K562 (cell line): Measurements from ENCODE around the gene SNX1. TPM values are rescaled to one million over a fixed set of nuclear protein-coding genes. Genes with fewer than 3 reads are reported as not detected.

Experiments used
- ATAC-seq: fragments of 200-7000 bp; cut with Tn5 transposase; 3 replicates; pipeline ENCODE4 v1.9.1; 2020; ENCODE audit warnings: moderate library complexity
- BruUV-seq: library from RNA; stranded (reverse); fragments of 400-500 nt; replicated peaks from 2 replicates; lab custom pipeline; 2021; lab: Mats Ljungman, UMichigan
- CTCF ChIA-PET: fragments of 300-600 bp; formaldehyde crosslinking; extraction: SDS; loops from one replicate; lab custom pipeline; 2021; ENCODE audit warnings: low intra/inter-chr PET ratio; lab: Yijun Ruan, JAX
- POLR2A ChIA-PET: fragments of 300-600, 350-650 bp; sonication (Branson Sonifier 250); formaldehyde crosslinking; extraction: SDS; loops from one replicate; lab custom pipeline; 2021; ENCODE audit warnings: antibody characterized with exemption, inconsistent platforms; lab: Yijun Ruan, JAX
- DNase-seq, 4 experiments: peaks; one replicate each; pipeline versions ENCODE4 v3.0.0 to v3.0.0-alpha.2; 2011 to 2018; ENCODE audit warnings: low spot score in 3 of 4, mixed read lengths in 3 of 4; ENCODE audit errors: extremely low read depth in 1 of 4
- FAIRE-seq: peaks from 2 replicates; lab custom pipeline; 2011; peaks lifted over from hg19 to GRCh38; lab: Jason Lieb, UNC
- H2AFZ ChIP-seq: 2 replicates; pipeline ENCODE4 v1.6.0; 2011; ENCODE audit warnings: low read depth, low read length, control low read depth, inconsistent platforms
- H3K27ac ChIP-seq: fragments of 200-600 bp; 3 replicates; pipeline ENCODE4 v1.8.0; 2011; ENCODE audit warnings: low read depth, mild to moderate bottlenecking, control low read depth, inconsistent platforms, low read length, moderate library complexity, mixed read lengths; ENCODE audit errors: extremely low read depth
- H3K27me3 ChIP-seq, 2 experiments: fragments of 300-600 bp in 1 of 2; 2 replicates in 1 of 2; 3 replicates in 1 of 2; pipeline versions ENCODE4 v1.6.0 to v1.8.0; 2011; ENCODE audit warnings: inconsistent platforms in 2 of 2, low read length in 2 of 2, mild to moderate bottlenecking in 1 of 2, mixed read lengths in 1 of 2, moderate library complexity in 1 of 2; ENCODE audit not compliant: control insufficient read depth in 2 of 2, insufficient read depth in 2 of 2
- H3K36me3 ChIP-seq: fragments of 300-600 bp; 3 replicates; pipeline ENCODE4 v1.8.0; 2011; ENCODE audit warnings: mild to moderate bottlenecking, low read length, inconsistent platforms; ENCODE audit not compliant: control insufficient read depth, insufficient read depth
- H3K4me1 ChIP-seq, 2 experiments: fragments of 200-600 bp in 1 of 2; replicated peaks in 1 of 2; 2 replicates in 1 of 2; 3 replicates in 1 of 2; pipeline versions ENCODE4 v1.5.1 to v1.8.0; 2011; ENCODE audit warnings: inconsistent platforms in 2 of 2, low read length in 2 of 2, mild to moderate bottlenecking in 1 of 2, mixed read lengths in 1 of 2, moderate library complexity in 1 of 2; ENCODE audit not compliant: control insufficient read depth in 2 of 2, insufficient read depth in 2 of 2
- H3K4me2 ChIP-seq: 2 replicates; pipeline ENCODE4 v1.6.1; 2011; ENCODE audit warnings: low read length, control low read depth, inconsistent platforms, mixed read lengths; ENCODE audit not compliant: insufficient read depth
- H3K4me3 ChIP-seq: fragments of 200-600 bp; sonication (generic), shearing (Covaris generic); 2 replicates; pipeline ENCODE4 v1.5.1; 2016; ENCODE audit warnings: control low read depth, inconsistent platforms
- H3K79me2 ChIP-seq: fragments of 200-600 bp; 3 replicates; pipeline ENCODE4 v1.8.0; 2011; ENCODE audit warnings: low read length, inconsistent platforms; ENCODE audit not compliant: control insufficient read depth, insufficient read depth
- H3K9ac ChIP-seq, 2 experiments: 2 replicates each; pipeline versions ENCODE4 v1.6.0 to v1.6.1; 2011; ENCODE audit warnings: low read depth in 2 of 2, low read length in 2 of 2, control low read depth in 1 of 2, inconsistent platforms in 1 of 2, mild to moderate bottlenecking in 1 of 2, mixed read lengths in 1 of 2; ENCODE audit not compliant: insufficient read depth in 1 of 2
- H3K9me1 ChIP-seq: one replicate; pipeline ENCODE4 v1.6.0; 2011; ENCODE audit warnings: inconsistent platforms, mild to moderate bottlenecking, low read length, moderate library complexity; ENCODE audit not compliant: control insufficient read depth, insufficient read depth
- H3K9me3 ChIP-seq: replicated peaks from 2 replicates; pipeline ENCODE4 v1.5.1; 2011; ENCODE audit warnings: low read depth, low read length, inconsistent platforms; ENCODE audit not compliant: control insufficient read depth, insufficient read depth
- H4K20me1 ChIP-seq: replicated peaks from 2 replicates; pipeline ENCODE4 v1.6.1; 2011; ENCODE audit warnings: low read length, inconsistent platforms, mixed read lengths; ENCODE audit not compliant: control insufficient read depth, insufficient read depth
- ARNT ChIP-seq, 2 experiments: fragments of 450-650 bp; IDR thresholded peaks; 2 replicates each; pipeline ENCODE4 v1.6.1; 2016; ENCODE audit warnings: mild to moderate bottlenecking in 1 of 2
- ETV6 ChIP-seq, 3 experiments: fragments of 150-350 bp in 1 of 3; sonication (generic) in 1 of 3; formaldehyde crosslinking in 1 of 3; IDR thresholded peaks; 2 replicates each; pipeline versions ENCODE4 v1.6.1 to v1.8.0; 2014 to 2022; ENCODE audit warnings: borderline replicate concordance in 2 of 3, low read depth in 2 of 3, antibody characterized with exemption in 1 of 3, low read length in 1 of 3, mild to moderate bottlenecking in 1 of 3, missing genetic modification reagents in 1 of 3
- RBFOX2 ChIP-seq: fragments of 200-400 bp; formaldehyde crosslinking; IDR thresholded peaks from 2 replicates; pipeline ENCODE4 v1.6.1; 2017; ENCODE audit warnings: low read depth, mild to moderate bottlenecking, low read length, moderate library complexity
- RBM17 ChIP-seq: fragments of 200-400 bp; formaldehyde crosslinking; IDR thresholded peaks from 2 replicates; pipeline ENCODE4 v1.6.1; 2017; ENCODE audit warnings: low read depth, mild to moderate bottlenecking, low read length, borderline replicate concordance
- WGBS: fragments of 100-300 bp; shearing (Covaris generic); methylation state at CpG from one replicate; pipeline ENCODE4 v1.1.6; 2016; ENCODE audit warnings: low coverage, mixed read lengths; ENCODE audit not compliant: insufficient coverage; ENCODE audit errors: missing lambda C conversion rate; 5-methylcytosine and 5-hydroxymethylcytosine counted together
- in situ Hi-C: fragments of 300-500 bp; cut with MboI; formaldehyde crosslinking; loops from 4 replicates; pipeline ENCODE4 v1.15.0; 2018; ENCODE audit warnings: inconsistent platforms, mixed read lengths
- intact Hi-C: fragments of 100-400 bp; cut with micrococcal nuclease; formaldehyde crosslinking; loops from 2 replicates; pipeline ENCODE4 v1.14.2; 2022
- polyA plus RNA-seq, 8 experiments: library from polyadenylated mRNA; depleted of rRNA in 4 of 8; stranded (reverse) in 5 of 8; unstranded in 3 of 8; fragments of >200 nt; fragmentation: Nextera tagmentation in 2 of 8; fragmentation: Illumina TruSeq in 1 of 8; extraction: Ambion mirVana in 2 of 8; extraction: Trizol in 1 of 8; gene quantifications; 2 replicates each; pipeline versions ENCODE4 v1.2.1 to v1.2.3, GENCODE V29; 2011 to 2014; ENCODE audit warnings: inconsistent platforms in 1 of 8, missing spikeins in 1 of 8
- total RNA-seq, 7 experiments: library from RNA; depleted of rRNA in 6 of 7; stranded (reverse); fragments of >200 nt in 6 of 7; fragmentation: Illumina TruSeq in 2 of 7; extraction: Trizol in 2 of 7; gene quantifications; 2 replicates each; pipeline versions ENCODE4 v1.2.1 to v1.2.3, GENCODE V29; 2011 to 2021; ENCODE audit warnings: low replicate concordance in 1 of 7
- TF ChIP-seq, protein P1 (sequence below): fragments of 250-450 bp; sonication (Bioruptor Pico); IDR thresholded peaks from 2 replicates; pipeline ENCODE4 v1.4.0; 2020

The SNX1 gene
- total and polyA plus RNA-seq, 9 of the 15 experiments (the other 6 are each of a cell fraction or from before 2014, with no cell fraction given), result 11.0 to 105 (median 59.9) TPM

DNA sequence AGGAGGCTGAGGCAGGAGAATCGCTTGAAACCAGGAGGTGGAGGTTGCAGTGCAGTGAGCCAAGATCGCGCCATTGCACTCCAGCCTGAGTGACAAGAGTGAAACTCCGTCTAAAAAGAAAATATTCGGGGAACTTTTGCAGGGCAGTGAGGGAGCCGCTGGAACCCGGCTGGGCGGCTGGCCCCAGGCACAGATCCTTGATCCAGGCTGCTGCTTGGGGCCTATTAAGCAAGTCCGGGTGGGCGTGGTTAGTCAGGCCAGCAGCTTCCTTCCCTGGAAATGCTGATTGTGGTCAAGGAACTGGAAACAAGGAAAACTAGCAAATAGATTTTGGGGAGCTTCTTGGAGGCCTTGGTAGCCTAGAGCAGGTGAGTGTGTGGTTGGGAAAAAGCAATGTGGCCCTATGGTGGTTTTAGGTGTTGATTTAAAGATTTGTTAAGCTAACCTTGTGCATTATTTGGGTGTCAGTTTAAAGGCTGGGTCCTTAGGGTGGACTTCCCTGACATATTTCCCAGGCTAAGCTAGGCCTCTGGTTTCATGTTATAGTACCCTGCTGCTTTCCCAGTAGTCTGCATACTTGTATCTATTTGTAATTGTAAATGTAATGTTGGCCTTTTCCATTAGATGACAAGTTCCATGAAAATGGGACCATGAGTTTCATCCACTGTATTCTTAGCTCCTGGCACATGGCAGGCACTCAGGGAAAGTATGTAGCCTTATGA is 38.0 kb downstream of the SNX1 start:
- ATAC-seq (no peak), FAIRE-seq (no peak), DNase-seq (no peak)
- Histone ChIP-seq H3K79me2 (no peaks in the 10 kb centered on the region), H3K9me3 (no peaks in the 10 kb centered on the region), H3K4me2 (no peak overlapping the region), H3K4me3 (no peak overlapping the region), H3K9ac (no peak overlapping the region), H3K9me1 (no peaks in the 10 kb centered on the region), H3K4me1 (peaks cover 0 to 9% of the 10 kb centered on the region in 2 experiments; a peak in 3 of 5 replicates), H2AFZ (no peak overlapping the region), H4K20me1 (peaks cover 2% of the 10 kb centered on the region; the same call in 1 of the 2 replicates), H3K27me3 (no peaks in the 10 kb centered on the region), H3K27ac (no peak overlapping the region), H3K36me3 (peaks cover 88% of the 10 kb centered on the region)
- WGBS, result 92% methylated on average over 10 of the region's 10 CpGs
- intact Hi-C loops (no loop called here), in situ Hi-C loops (no loop called here)
- BruUV-seq, result no TSS peak
- POLR2A ChIA-PET, result interaction anchor here (0.6 to 5.9 kb wide), 4 partner anchors 10 to 19 kb away, joined by 3 to 34 read pairs (median 3); no protein-coding TSS in a partner anchor
- CTCF ChIA-PET, result no interaction called here
- TF ChIP-seq ARNT (IDR thresholded peaks at IDR 0.05), result no peak
- no peak for TF ChIP-seq ETV6 (IDR thresholded peaks at IDR 0.05; ENCODE audit: borderline replicate concordance in 1 of 2, low read depth in 2 of 2, low read length in 1 of 2)
- no peak for TF ChIP-seq ETV6 (CRISPR knock-in tag; IDR thresholded peaks at IDR 0.05; ENCODE audit: borderline replicate concordance)
- TF ChIP-seq, protein P1, sequence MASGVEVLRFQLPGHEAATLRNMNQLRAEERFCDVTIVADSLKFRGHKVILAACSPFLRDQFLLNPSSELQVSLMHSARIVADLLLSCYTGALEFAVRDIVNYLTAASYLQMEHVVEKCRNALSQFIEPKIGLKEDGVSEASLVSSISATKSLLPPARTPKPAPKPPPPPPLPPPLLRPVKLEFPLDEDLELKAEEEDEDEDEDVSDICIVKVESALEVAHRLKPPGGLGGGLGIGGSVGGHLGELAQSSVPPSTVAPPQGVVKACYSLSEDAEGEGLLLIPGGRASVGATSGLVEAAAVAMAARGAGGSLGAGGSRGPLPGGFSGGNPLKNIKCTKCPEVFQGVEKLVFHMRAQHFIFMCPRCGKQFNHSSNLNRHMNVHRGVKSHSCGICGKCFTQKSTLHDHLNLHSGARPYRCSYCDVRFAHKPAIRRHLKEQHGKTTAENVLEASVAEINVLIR (CRISPR knock-in tag), result no peak
- TF ChIP-seq RBM17, result no peak
- no peak for TF ChIP-seq RBFOX2
